HEK293T (cell line): ENCODE measurements around the gene DNAJC6.

Experiments used
- CTCF ChIA-PET: fragments of 350-600 bp; formaldehyde crosslinking; extraction: SDS; loops from one replicate; lab custom pipeline; 2021; ENCODE audit warnings: antibody characterized with exemption, inconsistent platforms; lab: Yijun Ruan, JAX
- POLR2A ChIA-PET: fragments of 350-600 bp; formaldehyde crosslinking; extraction: SDS; loops from one replicate; lab custom pipeline; 2020; ENCODE audit warnings: antibody characterized with exemption, inconsistent platforms; lab: Yijun Ruan, JAX
- DNase-seq: peaks from one replicate; pipeline ENCODE4 v3.0.0; 2012; ENCODE audit warnings: mixed read lengths; ENCODE audit errors: extremely low spot score
- ARNT ChIP-seq: fragments of 450-650 bp; IDR thresholded peaks from 2 replicates; pipeline ENCODE4 v1.6.1; 2017; ENCODE audit warnings: mild to moderate bottlenecking
- BHLHE40 ChIP-seq: fragments of 450-650 bp; IDR thresholded peaks from 2 replicates; pipeline ENCODE4 v1.6.1; 2016; ENCODE audit warnings: mild to moderate bottlenecking, moderate library complexity, borderline replicate concordance
- CTBP1 ChIP-seq: fragments of 450-650 bp; IDR thresholded peaks from 2 replicates; pipeline ENCODE4 v1.6.1; 2016; ENCODE audit warnings: borderline replicate concordance
- ELF4 ChIP-seq: fragments of 450-650 bp; IDR thresholded peaks from 2 replicates; pipeline ENCODE4 v1.6.1; 2017; ENCODE audit warnings: antibody characterized with exemption
- FOXA1 ChIP-seq: fragments of 450-650 bp; IDR thresholded peaks from 2 replicates; pipeline ENCODE4 v1.6.1; 2016; ENCODE audit warnings: mild to moderate bottlenecking
- FOXK2 ChIP-seq: fragments of 450-650 bp; IDR thresholded peaks from 2 replicates; pipeline ENCODE4 v1.6.1; 2016; ENCODE audit warnings: mild to moderate bottlenecking
- FOXM1 ChIP-seq: fragments of 450-650 bp; IDR thresholded peaks from 2 replicates; pipeline ENCODE4 v1.6.1; 2017; ENCODE audit warnings: mild to moderate bottlenecking, borderline replicate concordance
- HDGF ChIP-seq: fragments of 450-650 bp; IDR thresholded peaks from 2 replicates; pipeline ENCODE4 v1.6.1; 2017; ENCODE audit warnings: antibody characterized with exemption, borderline replicate concordance
- L3MBTL2 ChIP-seq: fragments of 450-650 bp; conservative IDR thresholded peaks from 2 replicates; pipeline ENCODE4 v1.6.1; 2016; ENCODE audit warnings: mild to moderate bottlenecking
- LEF1 ChIP-seq: fragments of 450-650 bp; IDR thresholded peaks from 2 replicates; pipeline ENCODE4 v1.6.1; 2017; ENCODE audit warnings: mild to moderate bottlenecking, borderline replicate concordance
- NFRKB ChIP-seq: fragments of 450-650 bp; IDR thresholded peaks from 2 replicates; pipeline ENCODE4 v1.6.1; 2016; ENCODE audit warnings: mild to moderate bottlenecking, moderate library complexity
- SP1 ChIP-seq: fragments of 450-650 bp; IDR thresholded peaks from 2 replicates; pipeline ENCODE4 v1.6.1; 2017
- SUZ12 ChIP-seq: fragments of 450-650 bp; IDR thresholded peaks from 2 replicates; pipeline ENCODE4 v1.6.1; 2016; ENCODE audit warnings: mild to moderate bottlenecking
- TARDBP ChIP-seq: fragments of 450-650 bp; IDR thresholded peaks from 2 replicates; pipeline ENCODE4 v1.6.1; 2016
- ZNF384 ChIP-seq: fragments of 450-650 bp; IDR thresholded peaks from 2 replicates; pipeline ENCODE4 v1.6.1; 2016
- TF ChIP-seq, protein P1 (sequence below): fragments of 450-650 bp; IDR thresholded peaks from 2 replicates; pipeline ENCODE4 v1.6.1; 2016

Gene DNAJC6

DNA sequence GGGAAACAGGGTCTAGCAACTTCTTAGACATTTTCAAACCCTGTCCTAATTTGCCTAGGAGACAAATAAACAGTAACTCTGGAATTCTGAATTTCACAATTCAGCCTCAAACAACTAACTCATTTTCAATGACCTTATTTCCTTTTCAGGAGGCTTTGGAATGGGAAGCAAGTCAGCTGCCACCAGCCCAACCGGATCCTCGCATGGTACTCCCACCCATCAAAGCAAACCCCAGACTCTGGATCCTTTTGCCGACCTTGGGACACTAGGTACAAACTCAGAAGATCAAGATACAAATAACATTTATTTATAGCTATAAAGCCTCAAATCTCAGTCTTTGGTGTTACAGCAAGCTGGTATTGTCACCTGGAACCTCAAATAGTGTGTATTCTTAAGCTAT lies 92.3 kb downstream of the DNAJC6 start:
- POLR2A ChIA-PET = no interaction called here
- no peak for DNase-seq
- TF ChIP-seq LEF1 (no peak), L3MBTL2 (no peak), NFRKB (no peak), SUZ12 (no peak), CTBP1 (no peak), FOXM1 (no peak), HDGF (no peak), ZNF384 (no peak), BHLHE40 (no peak), FOXK2 (no peak), FOXA1 (no peak), SP1 (no peak), ARNT (no peak)
- TF ChIP-seq, protein P1, sequence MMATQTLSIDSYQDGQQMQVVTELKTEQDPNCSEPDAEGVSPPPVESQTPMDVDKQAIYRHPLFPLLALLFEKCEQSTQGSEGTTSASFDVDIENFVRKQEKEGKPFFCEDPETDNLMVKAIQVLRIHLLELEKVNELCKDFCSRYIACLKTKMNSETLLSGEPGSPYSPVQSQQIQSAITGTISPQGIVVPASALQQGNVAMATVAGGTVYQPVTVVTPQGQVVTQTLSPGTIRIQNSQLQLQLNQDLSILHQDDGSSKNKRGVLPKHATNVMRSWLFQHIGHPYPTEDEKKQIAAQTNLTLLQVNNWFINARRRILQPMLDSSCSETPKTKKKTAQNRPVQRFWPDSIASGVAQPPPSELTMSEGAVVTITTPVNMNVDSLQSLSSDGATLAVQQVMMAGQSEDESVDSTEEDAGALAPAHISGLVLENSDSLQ = no peak
- CTCF ChIA-PET = no interaction called here

DNA sequence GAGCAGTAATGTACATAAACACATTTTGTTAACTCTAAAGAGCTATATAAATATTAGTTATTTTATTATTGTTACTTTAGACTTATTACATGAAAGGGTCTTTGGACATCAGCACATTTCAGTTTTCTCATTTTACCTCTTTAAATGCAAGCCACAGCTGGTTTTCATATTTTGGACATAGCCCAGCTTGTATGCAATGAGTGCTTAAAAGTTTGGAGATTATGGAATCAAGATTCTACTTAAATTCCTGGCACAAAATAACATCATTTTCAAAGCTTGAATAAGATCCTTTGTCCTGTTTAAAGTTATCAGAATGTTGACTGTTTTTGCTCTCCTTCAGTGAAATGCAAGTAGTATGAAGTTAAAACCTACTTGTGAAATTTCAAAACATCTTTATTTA lies 95.6 kb downstream of the DNAJC6 start:
- POLR2A ChIA-PET = no interaction called here
- no peak for DNase-seq
- CTCF ChIA-PET = no interaction called here
- TF ChIP-seq BHLHE40 (no peak), SP1 (no peak), ZNF384 (no peak), NFRKB (no peak), CTBP1 (no peak), FOXA1 (no peak), L3MBTL2 (no peak), SUZ12 (no peak), TARDBP (no peak), LEF1 (no peak), ELF4 (no peak), HDGF (no peak), FOXM1 (no peak)
- TF ChIP-seq, protein P1 = no peak

DNA sequence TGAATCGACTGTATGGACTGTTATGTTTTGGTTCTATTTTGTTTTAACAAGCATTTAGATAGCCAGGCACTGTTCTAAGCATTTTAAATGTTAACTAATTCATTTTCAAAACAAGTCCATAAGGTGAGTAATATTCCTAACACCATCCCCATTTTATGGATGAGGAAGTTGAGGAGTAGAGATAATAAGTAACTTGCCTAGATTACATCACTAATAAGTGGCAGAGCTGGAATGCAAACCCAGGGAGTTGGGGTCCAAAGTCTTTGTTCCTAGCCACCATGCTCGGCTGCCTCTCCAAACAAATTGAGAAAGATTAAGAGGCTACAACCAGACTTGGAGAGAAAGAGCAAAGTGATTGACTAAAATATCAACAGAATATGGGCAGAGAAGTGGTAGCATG lies 98.5 kb downstream of the DNAJC6 start:
- TF ChIP-seq L3MBTL2 = no peak
- no peak for TF ChIP-seq ELF4
- DNase-seq = no peak
- ChIA-PET CTCF (no interaction called here), POLR2A (no interaction called here)

DNA sequence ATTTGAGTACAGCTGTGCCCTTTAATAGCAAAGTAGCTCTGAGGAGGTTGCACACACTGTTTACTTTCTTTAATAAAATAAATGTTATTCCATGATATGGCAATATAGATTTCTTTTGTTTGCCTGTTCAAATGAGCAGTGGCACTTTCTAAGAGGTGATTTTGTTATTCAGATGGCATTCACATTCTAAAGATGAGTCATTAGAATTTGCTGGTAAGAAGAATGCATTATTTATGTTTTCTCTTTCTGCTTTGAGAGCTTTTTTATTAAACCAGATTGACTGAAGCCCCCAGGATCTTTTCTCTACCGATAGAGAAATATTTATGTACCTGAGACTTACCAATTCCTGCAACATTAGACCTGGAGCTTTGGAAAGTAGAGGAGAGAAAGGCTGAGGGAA lies 100.0 kb downstream of the DNAJC6 start:
- DNase-seq = no peak
- TF ChIP-seq ELF4 (no peak), BHLHE40 (no peak), LEF1 (no peak), ZNF384 (no peak), FOXM1 (no peak)
- ChIA-PET POLR2A (no interaction called here), CTCF (interaction anchor here (0.6 to 1.3 kb wide), 3 partner anchors 40 to 278 kb away, joined by 3 to 9 read pairs (median 4); no protein-coding TSS in a partner anchor)

DNA sequence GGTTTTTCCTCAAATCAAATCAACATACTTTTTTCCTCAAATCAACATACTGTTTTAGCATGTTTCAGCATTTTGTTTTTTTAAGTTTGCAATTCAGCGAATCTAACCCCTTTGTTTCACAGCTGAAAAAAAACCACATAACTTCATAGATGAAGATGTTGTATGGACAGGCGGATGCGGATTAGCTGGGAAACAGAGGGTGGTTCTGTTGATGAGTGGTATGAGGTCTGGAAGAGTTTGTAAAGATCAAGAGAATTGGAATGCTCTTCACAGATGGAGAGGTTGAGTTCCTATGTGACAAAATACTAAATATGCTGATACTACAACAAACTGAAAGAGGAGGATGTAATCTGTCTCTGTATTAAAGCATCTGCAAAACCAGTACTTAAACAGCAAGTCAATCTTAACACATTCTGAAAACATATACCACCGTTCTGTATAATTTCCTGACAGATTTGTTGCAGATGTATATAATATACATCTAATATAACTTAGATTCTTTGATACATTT lies 100.5 kb downstream of the DNAJC6 start:
- DNase-seq = no peak
- ChIA-PET CTCF (interaction anchor here (0.7 to 1.3 kb wide), 2 partner anchors 201 to 278 kb away, joined by 3 to 4 read pairs; no protein-coding TSS in a partner anchor), POLR2A (no interaction called here)
- TF ChIP-seq ELF4 (no peak), NFRKB (no peak), HDGF (no peak), ARNT (no peak), L3MBTL2 (no peak), BHLHE40 (no peak), FOXM1 (no peak), SP1 (no peak), FOXA1 (no peak), CTBP1 (no peak)

DNA sequence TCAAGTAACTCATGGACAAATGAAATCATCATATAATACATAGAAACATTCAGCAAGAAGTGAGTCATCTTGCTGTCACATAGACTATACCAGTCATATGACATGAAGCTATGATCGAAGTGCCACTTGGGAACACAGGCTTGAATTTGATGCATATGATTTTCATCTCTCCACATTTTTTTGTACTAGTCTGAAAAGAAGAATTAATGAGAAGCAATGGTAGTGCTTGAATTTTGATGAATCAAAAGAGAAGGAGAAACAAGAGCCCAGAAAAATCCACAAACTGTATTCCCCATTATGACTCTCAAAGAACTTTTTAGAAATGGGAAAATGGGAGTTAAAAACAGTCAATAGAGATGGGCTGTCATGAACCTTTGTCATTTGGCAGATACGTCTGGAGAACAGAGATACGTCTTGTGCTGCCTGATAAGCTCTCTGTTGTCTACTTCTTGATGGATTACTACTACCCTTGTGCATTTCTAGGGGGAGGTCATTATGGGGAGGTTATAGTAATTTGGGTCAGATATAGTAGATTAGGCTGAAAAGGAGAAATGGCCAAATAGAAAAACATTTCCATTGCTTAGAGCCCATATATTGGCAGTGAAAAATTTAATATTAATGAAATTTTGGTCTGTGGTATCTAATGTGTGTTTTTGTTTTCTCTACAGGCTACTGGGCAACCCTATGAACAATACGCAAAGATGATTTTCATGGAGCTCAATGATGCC lies 103.1 kb downstream of the DNAJC6 start:
- DNase-seq = no peak
- ChIA-PET CTCF (interaction anchor here (0.6 kb wide), 1 partner anchor 166 kb away, joined by 3 read pairs; no protein-coding TSS in a partner anchor), POLR2A (no interaction called here)
- no peak for TF ChIP-seq FOXA1
- TF ChIP-seq LEF1 = no peak
- no peak for TF ChIP-seq HDGF
- TF ChIP-seq ELF4 = no peak
- no peak for TF ChIP-seq FOXM1
- TF ChIP-seq BHLHE40 = no peak
- no peak for TF ChIP-seq TARDBP
- TF ChIP-seq, protein P1 = no peak
- no peak for TF ChIP-seq CTBP1
- no peak for TF ChIP-seq ZNF384
- TF ChIP-seq L3MBTL2 = no peak
- TF ChIP-seq SUZ12 = no peak
- TF ChIP-seq SP1 = no peak
- no peak for TF ChIP-seq FOXK2
